Measurements from ENCODE around the gene KLC1. TPM values are rescaled to one million over a fixed set of nuclear protein-coding genes. Genes with fewer than 3 reads are reported as not detected.

Gene KLC1
- total RNA-seq, 2 donors from 2014 or later: 170 to 178 TPM

GRCh38 chr14:103668117-103668516, 39.1 kb downstream of the KLC1 start:
- Mint-ChIP-seq H3K27ac (no peak overlapping the region), H3K27me3 (ENCODE audit: insufficient read depth) (no peaks in the 10 kb centered on the region), H3K4me1 (no peaks in the 10 kb centered on the region), H3K4me3 (no peak overlapping the region), H3K9me3 (no peaks in the 10 kb centered on the region), H3K36me3 (ENCODE audit: low read depth) (peaks cover 69% of the 10 kb centered on the region)
- Histone ChIP-seq H3K36me3 (ENCODE audit: control insufficient read depth, insufficient read depth, low read length) (peaks cover 79% of the 10 kb centered on the region), H3K4me1 (ENCODE audit: control insufficient read depth, insufficient read depth, low read length) (no peaks in the 10 kb centered on the region), H3K9me3 (ENCODE audit: control insufficient read depth, low read length) (no peaks in the 10 kb centered on the region), H3K9ac (ENCODE audit: extremely low read depth, low read length, poor library complexity, severe bottlenecking) (no peak overlapping the region), H3K27me3 (ENCODE audit: control insufficient read depth, insufficient read depth, low read length, poor library complexity, severe bottlenecking) (no peaks in the 10 kb centered on the region), H3K27ac (ENCODE audit: low read depth, low read length) (no peak overlapping the region), H3K4me3 (ENCODE audit: low read length) (no peak overlapping the region)
- no peak for DNase-seq
- 88 to 98% methylated on average over 3 of the region's 3 CpGs for WGBS, 2 experiments (ENCODE audit: insufficient coverage in 1 of 2, insufficient read length in 1 of 2)
- TF ChIP-seq, protein P1, sequence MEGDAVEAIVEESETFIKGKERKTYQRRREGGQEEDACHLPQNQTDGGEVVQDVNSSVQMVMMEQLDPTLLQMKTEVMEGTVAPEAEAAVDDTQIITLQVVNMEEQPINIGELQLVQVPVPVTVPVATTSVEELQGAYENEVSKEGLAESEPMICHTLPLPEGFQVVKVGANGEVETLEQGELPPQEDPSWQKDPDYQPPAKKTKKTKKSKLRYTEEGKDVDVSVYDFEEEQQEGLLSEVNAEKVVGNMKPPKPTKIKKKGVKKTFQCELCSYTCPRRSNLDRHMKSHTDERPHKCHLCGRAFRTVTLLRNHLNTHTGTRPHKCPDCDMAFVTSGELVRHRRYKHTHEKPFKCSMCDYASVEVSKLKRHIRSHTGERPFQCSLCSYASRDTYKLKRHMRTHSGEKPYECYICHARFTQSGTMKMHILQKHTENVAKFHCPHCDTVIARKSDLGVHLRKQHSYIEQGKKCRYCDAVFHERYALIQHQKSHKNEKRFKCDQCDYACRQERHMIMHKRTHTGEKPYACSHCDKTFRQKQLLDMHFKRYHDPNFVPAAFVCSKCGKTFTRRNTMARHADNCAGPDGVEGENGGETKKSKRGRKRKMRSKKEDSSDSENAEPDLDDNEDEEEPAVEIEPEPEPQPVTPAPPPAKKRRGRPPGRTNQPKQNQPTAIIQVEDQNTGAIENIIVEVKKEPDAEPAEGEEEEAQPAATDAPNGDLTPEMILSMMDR (conservative IDR thresholded peaks at IDR 0.05): no peak

DNA sequence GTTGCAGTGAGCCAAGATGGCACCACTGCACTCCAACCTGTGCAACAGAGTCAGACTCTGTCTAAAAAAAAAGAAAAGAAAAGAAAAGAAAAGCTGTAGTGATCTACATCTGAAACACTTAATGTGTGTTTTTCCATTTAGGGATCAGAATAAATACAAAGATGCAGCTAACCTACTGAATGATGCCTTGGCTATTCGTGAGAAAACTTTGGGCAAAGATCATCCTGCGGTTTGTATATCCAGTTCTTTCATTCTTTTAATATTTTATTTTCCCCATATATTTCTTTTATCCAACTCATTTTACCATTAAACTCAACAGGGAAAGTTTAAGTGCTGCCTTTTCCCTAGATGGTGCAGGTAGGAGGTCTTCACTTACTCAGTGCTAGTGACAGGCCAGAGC, 40.4 kb downstream of the KLC1 start:
- Mint-ChIP-seq H3K27ac (no peak overlapping the region), H3K4me3 (no peak overlapping the region), H3K36me3 (ENCODE audit: low read depth) (peaks cover 64% of the 10 kb centered on the region), H3K4me1 (no peaks in the 10 kb centered on the region), H3K9me3 (no peaks in the 10 kb centered on the region), H3K27me3 (ENCODE audit: insufficient read depth) (no peaks in the 10 kb centered on the region)
- 98 to 100% methylated on average over 1 to 2 of the region's 2 CpGs for WGBS, 2 experiments (ENCODE audit: insufficient coverage in 1 of 2, insufficient read length in 1 of 2)
- H3K9me3 ChIP-seq (ENCODE audit: control insufficient read depth, low read length): no peaks in the 10 kb centered on the region
- H3K9ac ChIP-seq (ENCODE audit: extremely low read depth, low read length, poor library complexity, severe bottlenecking): no peak overlapping the region
- no peaks in the 10 kb centered on the region for H3K4me1 ChIP-seq (ENCODE audit: control insufficient read depth, insufficient read depth, low read length)
- no peak overlapping the region for H3K27ac ChIP-seq (ENCODE audit: low read depth, low read length)
- DNase-seq: no peak
- H3K27me3 ChIP-seq (ENCODE audit: control insufficient read depth, insufficient read depth, low read length, poor library complexity, severe bottlenecking): no peaks in the 10 kb centered on the region
- H3K36me3 ChIP-seq (ENCODE audit: control insufficient read depth, insufficient read depth, low read length): peaks cover 81% of the 10 kb centered on the region
- TF ChIP-seq, protein P1 (conservative IDR thresholded peaks at IDR 0.05): no peak
- no peak overlapping the region for H3K4me3 ChIP-seq (ENCODE audit: low read length)

DNA sequence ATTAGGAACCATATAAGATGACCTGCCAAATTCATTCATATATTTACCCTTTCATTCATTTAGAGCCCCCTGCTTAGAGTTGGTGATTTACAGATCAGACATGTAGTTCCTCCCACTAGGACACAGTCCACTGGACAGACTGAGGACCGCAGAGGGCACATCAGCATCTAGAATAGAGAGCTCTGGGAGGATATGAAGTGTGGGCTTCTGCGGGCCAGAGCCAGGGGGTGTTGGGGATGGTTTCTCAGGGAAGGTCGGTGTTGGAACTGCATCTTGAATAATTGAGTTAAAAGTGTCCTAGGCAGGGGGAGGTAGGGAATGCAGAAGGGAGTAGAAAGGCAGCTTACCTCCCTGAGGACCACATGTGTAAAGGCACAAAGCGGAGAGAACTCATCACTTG, 42.9 kb downstream of the KLC1 start:
- Mint-ChIP-seq H3K9me3 (no peaks in the 10 kb centered on the region), H3K27ac (no peak overlapping the region), H3K27me3 (ENCODE audit: insufficient read depth) (no peaks in the 10 kb centered on the region), H3K4me1 (no peaks in the 10 kb centered on the region), H3K4me3 (no peak overlapping the region), H3K36me3 (ENCODE audit: low read depth) (peaks cover 64% of the 10 kb centered on the region)
- Histone ChIP-seq H3K27me3 (ENCODE audit: control insufficient read depth, insufficient read depth, low read length, poor library complexity, severe bottlenecking) (no peaks in the 10 kb centered on the region), H3K36me3 (ENCODE audit: control insufficient read depth, insufficient read depth, low read length) (peaks cover 87% of the 10 kb centered on the region), H3K9ac (ENCODE audit: extremely low read depth, low read length, poor library complexity, severe bottlenecking) (no peak overlapping the region), H3K4me3 (ENCODE audit: low read length) (no peak overlapping the region), H3K27ac (ENCODE audit: low read depth, low read length) (no peak overlapping the region), H3K4me1 (ENCODE audit: control insufficient read depth, insufficient read depth, low read length) (no peaks in the 10 kb centered on the region), H3K9me3 (ENCODE audit: control insufficient read depth, low read length) (no peaks in the 10 kb centered on the region)
- TF ChIP-seq, protein P1 (conservative IDR thresholded peaks at IDR 0.05): no peak
- DNase-seq: no peak
- 92 to 100% methylated on average over 2 to 4 of the region's 4 CpGs for WGBS, 2 experiments (ENCODE audit: insufficient coverage in 1 of 2, insufficient read length in 1 of 2)
